ENCODE measurements around the gene TMEM191B.
"Not testable (repeated sequence)": the region's sequence is repeated elsewhere in the genome, so short reads cannot be mapped to it uniquely, and the experiment has no call there.

TMEM191B gene

GRCh38 chr22:18552839-18553597 is 25.4 kb downstream of the TMEM191B start:
- in situ Hi-C loops (cut with MboI; ENCODE audit: low sequenced_read_pairs, unreplicated experiment); DNase-seq (ENCODE audit: low spot score): not testable (repeated sequence)

- DNase-seq (ENCODE audit: low spot score); in situ Hi-C loops (cut with MboI; ENCODE audit: low sequenced_read_pairs, unreplicated experiment): not testable (repeated sequence)
Observed at GRCh38 chr22:18554280-18555256, 27.0 kb downstream of the TMEM191B start.

GRCh38 chr22:18558516-18558915 is 30.9 kb downstream of the TMEM191B start:
- DNase-seq (ENCODE audit: low spot score); in situ Hi-C loops (cut with MboI; ENCODE audit: low sequenced_read_pairs, unreplicated experiment): not testable (repeated sequence)

GRCh38 chr22:18558939-18559338 is 31.3 kb downstream of the TMEM191B start:
- in situ Hi-C loops (cut with MboI; ENCODE audit: low sequenced_read_pairs, unreplicated experiment); DNase-seq (ENCODE audit: low spot score): not testable (repeated sequence)

- in situ Hi-C loops (cut with MboI; ENCODE audit: low sequenced_read_pairs, unreplicated experiment); DNase-seq (ENCODE audit: low spot score): not testable (repeated sequence)
Observed at GRCh38 chr22:18560099-18560974, 32.7 kb downstream of the TMEM191B start.

GRCh38 chr22:18570509-18571246 is 43.1 kb downstream of the TMEM191B start:
- DNase-seq (ENCODE audit: low spot score); in situ Hi-C loops (cut with MboI; ENCODE audit: low sequenced_read_pairs, unreplicated experiment): not testable (repeated sequence)

- DNase-seq (ENCODE audit: low spot score); in situ Hi-C loops (cut with MboI; ENCODE audit: low sequenced_read_pairs, unreplicated experiment): not testable (repeated sequence)
Observed at GRCh38 chr22:18573483-18574164, 46.0 kb downstream of the TMEM191B start.

- in situ Hi-C loops (cut with MboI; ENCODE audit: low sequenced_read_pairs, unreplicated experiment); DNase-seq (ENCODE audit: low spot score): not testable (repeated sequence)
Observed at GRCh38 chr22:18574555-18574954, 47.0 kb downstream of the TMEM191B start.

GRCh38 chr22:18575686-18576085 is 48.1 kb downstream of the TMEM191B start:
- in situ Hi-C loops (cut with MboI; ENCODE audit: low sequenced_read_pairs, unreplicated experiment); DNase-seq (ENCODE audit: low spot score): not testable (repeated sequence)

- not testable (repeated sequence) for DNase-seq (ENCODE audit: low spot score)
Observed at GRCh38 chr22:18577090-18577818, 49.7 kb downstream of the TMEM191B start.

GRCh38 chr22:18577847-18578246 is 50.2 kb downstream of the TMEM191B start:
- DNase-seq (ENCODE audit: low spot score); in situ Hi-C loops (cut with MboI; ENCODE audit: low sequenced_read_pairs, unreplicated experiment): not testable (repeated sequence)

More at GRCh38 chr22:18577090-18577818, 49.7 kb downstream of the TMEM191B start:
- in situ Hi-C loops (cut with MboI; ENCODE audit: low sequenced_read_pairs, unreplicated experiment): not testable (repeated sequence)

All from GM13976 (cell line).